Cardiac ventricle fibroblast (primary cell): ENCODE results near the gene MAP9. TPM values are rescaled to one million over a fixed set of nuclear protein-coding genes. Genes with fewer than 3 reads are reported as not detected.

Experiments
- total RNA-seq: library from RNA; depleted of rRNA; stranded (reverse); fragments of >200 nt; gene quantifications from 2 replicates; pipeline ENCODE4 v1.2.3, GENCODE V29; 2015

Gene MAP9
- 13.0 and 19.3 TPM in 2 replicates for total RNA-seq

DNA sequence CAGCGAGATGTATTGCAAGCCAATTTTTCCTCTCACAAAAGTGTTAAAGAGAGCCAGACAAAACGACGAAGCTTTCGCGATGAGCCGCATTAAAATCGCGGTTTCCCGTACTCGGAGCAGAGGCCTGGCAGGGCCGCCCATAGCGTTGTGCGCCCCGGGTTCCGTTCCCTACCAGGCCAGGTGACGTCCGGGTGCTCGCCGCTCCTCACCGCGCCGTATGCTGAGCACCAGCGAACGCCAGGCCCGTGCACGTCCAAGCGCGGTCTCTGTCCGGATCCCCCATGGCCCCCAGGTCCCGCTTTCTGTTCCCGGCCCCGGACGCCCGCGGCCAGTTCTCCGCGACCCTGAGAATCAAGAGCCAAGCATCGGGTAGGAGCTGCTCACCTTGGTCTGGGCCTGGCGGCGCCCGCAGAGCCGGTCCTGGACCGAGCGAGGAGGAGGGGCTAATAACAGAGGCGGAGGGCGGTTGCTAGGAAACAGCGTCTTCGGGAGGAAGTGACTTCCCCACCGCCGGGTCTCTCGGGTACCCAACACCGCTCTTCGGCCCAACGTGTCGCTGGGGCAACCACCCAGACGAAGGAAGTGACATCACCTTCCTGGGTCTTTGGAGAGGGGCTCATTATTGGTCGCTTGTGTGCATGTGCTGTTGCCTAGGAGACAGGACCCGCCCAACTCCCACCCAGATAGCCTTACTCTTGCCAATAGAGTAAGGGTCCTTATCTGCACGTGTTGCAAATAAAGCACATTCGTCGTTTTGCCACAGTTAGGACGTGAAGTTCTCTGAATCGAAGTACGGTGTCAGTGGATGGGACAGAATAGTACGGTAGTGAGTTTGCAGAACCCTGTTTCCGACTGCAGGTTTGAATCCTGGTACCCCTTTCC lies at the start of gene MAP9:
Gene MAP9 (minus strand): TSS at position 579 of the 882 bp plus-strand sequence. CDS start 1,115 bp downstream, outside the sequence.

Other genes starting within 250 kb of the MAP9 start
- 0.19 and 0.59 TPM in 2 replicates for gene NPY2R, start 168.3 kb downstream of the MAP9 start, total RNA-seq